Glutamatergic neuron (in vitro differentiated cells): ENCODE measurements around the gene GHRL. TPM values are rescaled to one million over a fixed set of nuclear protein-coding genes. Genes with fewer than 3 reads are reported as not detected.

Source experiments
- DNase-seq: peaks from one replicate; pipeline ENCODE4 v3.0.0; 2022
- H3K27ac Mint-ChIP-seq: one replicate; pipeline ENCODE4 v1.8.0; 2020; ENCODE audit warnings: mild to moderate bottlenecking, mixed read lengths, inconsistent platforms; ENCODE audit not compliant: unreplicated experiment
- H3K27me3 Mint-ChIP-seq: one replicate; pipeline ENCODE4 v1.8.0; 2020; ENCODE audit warnings: mild to moderate bottlenecking, moderate library complexity, mixed read lengths, inconsistent platforms; ENCODE audit not compliant: unreplicated experiment
- H3K36me3 Mint-ChIP-seq: one replicate; pipeline ENCODE4 v1.8.0; 2020; ENCODE audit warnings: mild to moderate bottlenecking, mixed read lengths, inconsistent platforms; ENCODE audit not compliant: unreplicated experiment
- H3K4me1 Mint-ChIP-seq: one replicate; pipeline ENCODE4 v1.8.0; 2020; ENCODE audit warnings: mild to moderate bottlenecking, low read depth, mixed read lengths, inconsistent platforms; ENCODE audit not compliant: unreplicated experiment
- H3K4me3 Mint-ChIP-seq: one replicate; pipeline ENCODE4 v1.8.0; 2020; ENCODE audit warnings: mild to moderate bottlenecking, mixed read lengths, inconsistent platforms; ENCODE audit not compliant: unreplicated experiment
- H3K9me3 Mint-ChIP-seq: one replicate; pipeline ENCODE4 v1.8.0; 2020; ENCODE audit warnings: mild to moderate bottlenecking, moderate library complexity, mixed read lengths, inconsistent platforms; ENCODE audit not compliant: unreplicated experiment
- CTCF ChIP-seq: fragments of 200-600 bp; sonication (generic); IDR thresholded peaks from one replicate; pipeline ENCODE4 v1.5.0; 2021; ENCODE audit not compliant: partially characterized antibody, unreplicated experiment
- total RNA-seq: library from RNA; stranded (reverse); fragmentation: NEBNext Ultra II Directional; extraction: Animal tissue kit (Norgen Biotek cat#: 25700); gene quantifications from one replicate; pipeline ENCODE4 v1.2.1, GENCODE V29; 2021; ENCODE audit not compliant: unreplicated experiment

Gene GHRL
- total RNA-seq, 1 donor from 2014 or later: 0.64 TPM

GRCh38 chr3:10251006-10251405, 41.7 kb downstream of the GHRL start:
- Mint-ChIP-seq H3K27me3 (peaks cover 2% of the 10 kb centered on the region), H3K9me3 (peaks cover 8% of the 10 kb centered on the region), H3K4me3 (peak overlapping the region; percentile 91), H3K4me1 (peaks cover 2% of the 10 kb centered on the region), H3K27ac (no peak overlapping the region), H3K36me3 (peaks cover 3% of the 10 kb centered on the region)
- DNase-seq: no peak
- no peak for TF ChIP-seq CTCF

- H3K27ac Mint-ChIP-seq: no peak overlapping the region
- DNase-seq: no peak
- peaks cover 2% of the 10 kb centered on the region for H3K4me1 Mint-ChIP-seq
- H3K27me3 Mint-ChIP-seq: peaks cover 2% of the 10 kb centered on the region
- H3K4me3 Mint-ChIP-seq: peak overlapping the region; percentile 91
- TF ChIP-seq CTCF: no peak
- peaks cover 6% of the 10 kb centered on the region for H3K9me3 Mint-ChIP-seq
- H3K36me3 Mint-ChIP-seq: peaks cover 4% of the 10 kb centered on the region
Measured at GRCh38 chr3:10249833-10250232, 42.9 kb downstream of the GHRL start.

- DNase-seq: peak; percentile 30
- H3K36me3 Mint-ChIP-seq: peaks cover 4% of the 10 kb centered on the region
- peak overlapping the region; percentile 91 for H3K4me3 Mint-ChIP-seq
- peaks cover 8% of the 10 kb centered on the region for H3K9me3 Mint-ChIP-seq
- no peak for TF ChIP-seq CTCF
- peaks cover 2% of the 10 kb centered on the region for H3K27me3 Mint-ChIP-seq
- H3K27ac Mint-ChIP-seq: peak overlapping the region; percentile 75
- peaks cover 2% of the 10 kb centered on the region for H3K4me1 Mint-ChIP-seq
Measured at GRCh38 chr3:10248984-10249748, 43.6 kb downstream of the GHRL start.

GRCh38 chr3:10248184-10248983, 44.4 kb downstream of the GHRL start, which contains the start of gene TATDN2:
Gene TATDN2 (plus strand): TSS chr3:10248459. CDS start chr3:10249201, 742 bp downstream.
- peaks cover 4% of the 10 kb centered on the region for H3K36me3 Mint-ChIP-seq
- DNase-seq: peak; percentile 90
- peaks cover 8% of the 10 kb centered on the region for H3K9me3 Mint-ChIP-seq
- no peak for TF ChIP-seq CTCF
- peaks cover 2% of the 10 kb centered on the region for H3K27me3 Mint-ChIP-seq
- H3K4me3 Mint-ChIP-seq: peak within 1 kb of the TSS; percentile 91
- peak within 1 kb of the TSS; percentile 75 for H3K27ac Mint-ChIP-seq
- peaks cover 2% of the 10 kb centered on the region for H3K4me1 Mint-ChIP-seq

- H3K9me3 Mint-ChIP-seq: peaks cover 8% of the 10 kb centered on the region
- H3K27ac Mint-ChIP-seq: peak overlapping the region; percentile 68
- no peak for TF ChIP-seq CTCF
- H3K27me3 Mint-ChIP-seq: peaks cover 2% of the 10 kb centered on the region
- H3K4me3 Mint-ChIP-seq: peak overlapping the region; percentile 80
- H3K4me1 Mint-ChIP-seq: peaks cover 2% of the 10 kb centered on the region
- DNase-seq: no peak
- peaks cover 4% of the 10 kb centered on the region for H3K36me3 Mint-ChIP-seq
Measured at GRCh38 chr3:10247679-10248183, 45.0 kb downstream of the GHRL start.
